Measurements from ENCODE around the gene THRB.
"Not testable (repeated sequence)": the region's sequence is repeated elsewhere in the genome, so short reads cannot be mapped to it uniquely, and the experiment has no call there.

THRB gene

GRCh38 chr3:24401090-24401810 lies 93.4 kb downstream of the THRB start:
- DNase-seq: peak; percentile 26

- no peak for DNase-seq
Measured at GRCh38 chr3:24400450-24400849, 94.2 kb downstream of the THRB start.

GRCh38 chr3:24400015-24400414 lies 94.6 kb downstream of the THRB start:
- no peak for DNase-seq

GRCh38 chr3:24399614-24400013 lies 95.0 kb downstream of the THRB start:
- DNase-seq: no peak

- DNase-seq: not testable (repeated sequence)
Measured at GRCh38 chr3:24398712-24399111, 95.9 kb downstream of the THRB start.

GRCh38 chr3:24396338-24396737 lies 98.3 kb downstream of the THRB start:
- DNase-seq: no peak

GRCh38 chr3:24394754-24395153 lies 99.9 kb downstream of the THRB start:
- no peak for DNase-seq

GRCh38 chr3:24393316-24393715 lies 101.3 kb downstream of the THRB start:
- DNase-seq: no peak

- no peak for DNase-seq
Measured at GRCh38 chr3:24390169-24391130, 104.2 kb downstream of the THRB start.

GRCh38 chr3:24389108-24390090 lies 105.3 kb downstream of the THRB start:
- DNase-seq: peak; percentile 45

- DNase-seq: no peak
Measured at GRCh38 chr3:24388611-24389010, 106.0 kb downstream of the THRB start.

- no peak for DNase-seq
Measured at GRCh38 chr3:24388159-24388558, 106.5 kb downstream of the THRB start.

- DNase-seq: peak; percentile 94
Measured at GRCh38 chr3:24387493-24387892, 107.2 kb downstream of the THRB start.

- peak; percentile 85 for DNase-seq
Measured at GRCh38 chr3:24387000-24387399, 107.7 kb downstream of the THRB start.

GRCh38 chr3:24386458-24386857 lies 108.2 kb downstream of the THRB start:
- DNase-seq: no peak

GRCh38 chr3:24385012-24385615 lies 109.5 kb downstream of the THRB start:
- DNase-seq: no peak

GRCh38 chr3:24382647-24383046 lies 112.0 kb downstream of the THRB start:
- DNase-seq: no peak

- DNase-seq: no peak
Measured at GRCh38 chr3:24379936-24380335, 114.7 kb downstream of the THRB start.

GRCh38 chr3:24378313-24378712 lies 116.3 kb downstream of the THRB start:
- DNase-seq: no peak

GRCh38 chr3:24377218-24377993 lies 117.2 kb downstream of the THRB start:
- no peak for DNase-seq

GRCh38 chr3:24375947-24376384 lies 118.7 kb downstream of the THRB start:
- DNase-seq: no peak
